Type B pancreatic cell (in vitro differentiated cells): ENCODE data around the gene CD4. TPM values are rescaled to one million over a fixed set of nuclear protein-coding genes. Genes with fewer than 3 reads are reported as not detected.

Experiments used
- DNase-seq: peaks from one replicate; pipeline ENCODE4 v3.0.0; 2021; ENCODE audit warnings: mixed read lengths; ENCODE audit not compliant: unreplicated experiment; ENCODE audit errors: extremely low spot score
- H3K27ac Mint-ChIP-seq: 2 replicates; pipeline ENCODE4 v1.8.0; 2021; ENCODE audit warnings: mild to moderate bottlenecking, mixed read lengths
- H3K27me3 Mint-ChIP-seq: 2 replicates; pipeline ENCODE4 v1.8.0; 2021; ENCODE audit warnings: mixed read lengths
- H3K36me3 Mint-ChIP-seq: 2 replicates; pipeline ENCODE4 v1.8.0; 2021; ENCODE audit warnings: mixed read lengths
- H3K4me1 Mint-ChIP-seq: one replicate; pipeline ENCODE4 v1.8.0; 2021; ENCODE audit warnings: mixed read lengths; ENCODE audit not compliant: unreplicated experiment
- H3K4me3 Mint-ChIP-seq: 2 replicates; pipeline ENCODE4 v1.8.0; 2021; ENCODE audit warnings: mild to moderate bottlenecking, mixed read lengths
- H3K9me3 Mint-ChIP-seq: 2 replicates; pipeline ENCODE4 v1.8.0; 2021; ENCODE audit warnings: mixed read lengths
- CTCF ChIP-seq: fragments of 200-600 bp; sonication (generic); conservative IDR thresholded peaks from 2 replicates; pipeline ENCODE4 v1.5.0; 2021; ENCODE audit warnings: antibody characterized with exemption, mild to moderate bottlenecking
- total RNA-seq: library from RNA; stranded (reverse); gene quantifications from 2 replicates; pipeline ENCODE4 v1.2.1, GENCODE V29; 2021; ENCODE audit warnings: low replicate concordance

Gene CD4
- total RNA-seq, 1 donor from 2014 or later, result 0.65 TPM

- H3K9me3 Mint-ChIP-seq, result no peaks in the 10 kb centered on the region
- peak overlapping the region; percentile 94 for H3K4me3 Mint-ChIP-seq
- peaks cover 26% of the 10 kb centered on the region for H3K36me3 Mint-ChIP-seq
- H3K4me1 Mint-ChIP-seq, result peaks cover 12% of the 10 kb centered on the region
- no peak for DNase-seq
- H3K27ac Mint-ChIP-seq, result peak overlapping the region; percentile 98
- H3K27me3 Mint-ChIP-seq, result peaks cover 2% of the 10 kb centered on the region
- no peak for TF ChIP-seq CTCF
Observed at GRCh38 chr12:6854036-6854435, 64.7 kb downstream of the CD4 start.

GRCh38 chr12:6855322-6855721 lies 66.0 kb downstream of the CD4 start:
- H3K4me3 Mint-ChIP-seq, result no peak overlapping the region

GRCh38 chr12:6858799-6859198 lies 69.5 kb downstream of the CD4 start:
- Mint-ChIP-seq H3K9me3 (no peaks in the 10 kb centered on the region), H3K36me3 (peaks cover 43% of the 10 kb centered on the region), H3K27ac (no peak overlapping the region), H3K4me3 (no peak overlapping the region), H3K27me3 (no peaks in the 10 kb centered on the region), H3K4me1 (peaks cover 5% of the 10 kb centered on the region)
- no peak for TF ChIP-seq CTCF
- DNase-seq, result no peak

More at GRCh38 chr12:6855322-6855721, 66.0 kb downstream of the CD4 start:
- peak overlapping the region; percentile 27 for H3K27ac Mint-ChIP-seq
- DNase-seq, result no peak
- peaks cover 2% of the 10 kb centered on the region for H3K27me3 Mint-ChIP-seq
- no peak for TF ChIP-seq CTCF
- H3K36me3 Mint-ChIP-seq, result peaks cover 27% of the 10 kb centered on the region
- peaks cover 12% of the 10 kb centered on the region for H3K4me1 Mint-ChIP-seq
- no peaks in the 10 kb centered on the region for H3K9me3 Mint-ChIP-seq

GRCh38 chr12:6860116-6860515 lies 70.8 kb downstream of the CD4 start:
- TF ChIP-seq CTCF, result no peak
- Mint-ChIP-seq H3K9me3 (no peaks in the 10 kb centered on the region), H3K27me3 (no peaks in the 10 kb centered on the region), H3K4me3 (no peak overlapping the region), H3K36me3 (peaks cover 45% of the 10 kb centered on the region), H3K4me1 (no peaks in the 10 kb centered on the region), H3K27ac (no peak overlapping the region)
- no peak for DNase-seq

GRCh38 chr12:6860942-6861341 lies 71.6 kb downstream of the CD4 start:
- Mint-ChIP-seq H3K27me3 (no peaks in the 10 kb centered on the region), H3K4me3 (no peak overlapping the region), H3K9me3 (no peaks in the 10 kb centered on the region), H3K27ac (no peak overlapping the region), H3K4me1 (no peaks in the 10 kb centered on the region), H3K36me3 (peaks cover 48% of the 10 kb centered on the region)
- no peak for TF ChIP-seq CTCF
- no peak for DNase-seq

- no peak for TF ChIP-seq CTCF
- Mint-ChIP-seq H3K4me1 (peaks cover 1% of the 10 kb centered on the region), H3K4me3 (no peak overlapping the region), H3K27ac (no peak overlapping the region), H3K27me3 (no peaks in the 10 kb centered on the region), H3K36me3 (peaks cover 48% of the 10 kb centered on the region), H3K9me3 (no peaks in the 10 kb centered on the region)
- no peak for DNase-seq
Observed at GRCh38 chr12:6861391-6861790, 72.1 kb downstream of the CD4 start.
